ENCODE measurements around the gene TMEM208.

- TF ChIP-seq TAF1 (IDR thresholded peaks at IDR 0.05; ENCODE audit: borderline replicate concordance, insufficient read depth, low read length) (no peak), POLR2AphosphoS5 (IDR thresholded peaks at IDR 0.05; ENCODE audit: low read depth, low read length) (no peak), REST (IDR thresholded peaks at IDR 0.05; ENCODE audit: insufficient read depth in 1 of 2, low read depth in 2 of 2, low read length in 2 of 2) (no peak)
These were observed 26.4 kb upstream of the TMEM208 start for GRCh38 chr16:67200491-67200890.

Data from PFSK-1 (cell line).